GM19324 (cell line): Measurements from ENCODE around the gene TRIM31.
A peak's percentile ranks its signal among the peaks of the same experiment; 100 is the strongest.

Experiments
- ATAC-seq: cut with Tn5 transposase; IDR thresholded peaks from one replicate; pipeline ENCODE4 v1.9.1; 2021; ENCODE audit warnings: mild to moderate bottlenecking, moderate library complexity; ENCODE audit not compliant: unreplicated experiment, low FRiP score

TRIM31 gene, protein sequence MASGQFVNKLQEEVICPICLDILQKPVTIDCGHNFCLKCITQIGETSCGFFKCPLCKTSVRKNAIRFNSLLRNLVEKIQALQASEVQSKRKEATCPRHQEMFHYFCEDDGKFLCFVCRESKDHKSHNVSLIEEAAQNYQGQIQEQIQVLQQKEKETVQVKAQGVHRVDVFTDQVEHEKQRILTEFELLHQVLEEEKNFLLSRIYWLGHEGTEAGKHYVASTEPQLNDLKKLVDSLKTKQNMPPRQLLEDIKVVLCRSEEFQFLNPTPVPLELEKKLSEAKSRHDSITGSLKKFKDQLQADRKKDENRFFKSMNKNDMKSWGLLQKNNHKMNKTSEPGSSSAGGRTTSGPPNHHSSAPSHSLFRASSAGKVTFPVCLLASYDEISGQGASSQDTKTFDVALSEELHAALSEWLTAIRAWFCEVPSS

GRCh38 chr6:30113003-30113759 is at the start of gene TRIM31:
Gene TRIM31 (minus strand): TSS chr6:30113090. CDS start chr6:30112805, 285 bp downstream.
- peak; percentile 74 for ATAC-seq

DNA sequence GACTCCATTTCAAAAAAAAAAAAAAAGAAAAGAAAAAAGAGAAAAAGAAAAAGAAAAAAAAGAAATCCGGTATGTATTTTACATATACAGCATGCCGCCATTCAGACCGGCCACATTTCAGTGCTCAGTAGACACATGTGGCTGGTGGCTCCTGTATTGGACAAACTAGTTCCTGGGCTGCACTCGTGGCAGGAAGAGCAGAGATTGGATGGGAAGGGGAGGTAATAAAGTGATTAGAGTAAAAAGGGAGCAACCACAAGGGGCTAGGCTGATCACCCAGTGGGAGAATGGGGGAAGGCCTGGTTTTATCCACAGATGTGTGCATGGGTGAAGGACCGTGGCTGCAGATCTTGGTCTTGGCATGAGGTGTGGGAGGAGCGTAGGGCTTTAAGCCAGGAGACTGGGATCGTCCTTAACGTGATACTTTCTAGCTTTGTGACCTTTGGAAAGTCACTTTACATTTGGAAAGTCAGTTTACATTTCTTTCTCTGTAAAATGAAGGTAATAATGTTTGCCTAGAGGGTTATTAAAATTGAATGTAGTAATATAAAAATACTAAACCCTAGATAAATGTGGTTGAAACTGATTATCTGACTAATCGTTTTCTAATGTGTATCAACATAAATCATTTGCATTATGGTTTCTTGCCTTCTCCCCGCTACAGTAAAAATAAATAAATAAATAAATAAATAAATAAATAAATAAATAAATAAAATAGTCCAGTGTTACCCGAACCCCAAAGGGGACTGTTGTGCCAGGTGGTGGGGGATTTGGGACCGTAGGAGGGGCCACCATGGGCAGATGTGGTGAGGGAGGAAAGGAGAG is 49.6 kb upstream of the TRIM31 start:
- no peak for ATAC-seq

DNA sequence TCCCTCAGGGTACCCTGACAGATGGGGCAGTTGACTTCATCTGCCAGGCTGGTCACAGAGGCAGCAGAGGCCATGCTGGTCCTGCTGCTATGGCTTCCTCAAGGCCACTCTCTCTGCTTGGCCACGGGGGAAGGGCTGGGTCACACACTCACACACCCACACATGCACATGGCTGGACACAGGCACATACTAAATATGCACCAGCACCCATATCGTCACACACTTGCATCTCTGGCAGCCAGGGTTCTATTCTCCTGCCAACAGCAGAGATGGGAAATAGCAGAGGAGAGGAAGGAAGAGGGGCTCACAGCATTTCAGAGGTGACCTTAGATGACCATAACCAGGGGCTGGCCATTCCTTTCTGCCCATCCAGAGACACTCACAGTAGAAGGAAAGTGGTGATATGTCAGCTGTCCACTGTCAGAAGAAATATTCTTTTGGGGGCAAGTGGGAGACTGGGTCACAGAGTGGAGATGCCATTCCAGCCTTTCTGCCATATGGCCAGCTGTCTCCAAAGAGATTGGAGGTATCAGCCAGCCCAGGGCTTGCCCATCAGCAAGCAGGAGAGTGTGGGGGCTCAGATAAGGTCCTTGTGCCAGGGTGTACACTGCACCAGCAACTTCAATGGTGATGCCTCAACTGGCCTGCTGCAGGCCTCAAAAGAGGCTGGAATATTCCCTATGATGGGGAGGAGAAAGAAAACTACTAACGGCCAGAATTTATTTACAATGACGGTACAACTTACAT is 48.1 kb upstream of the TRIM31 start, which contains the start of gene TRIM10:
TSS of gene TRIM10 (minus strand) at position 427 of the 747 bp plus-strand sequence. CDS start at position 74, 353 bp downstream.
- no peak for ATAC-seq

DNA sequence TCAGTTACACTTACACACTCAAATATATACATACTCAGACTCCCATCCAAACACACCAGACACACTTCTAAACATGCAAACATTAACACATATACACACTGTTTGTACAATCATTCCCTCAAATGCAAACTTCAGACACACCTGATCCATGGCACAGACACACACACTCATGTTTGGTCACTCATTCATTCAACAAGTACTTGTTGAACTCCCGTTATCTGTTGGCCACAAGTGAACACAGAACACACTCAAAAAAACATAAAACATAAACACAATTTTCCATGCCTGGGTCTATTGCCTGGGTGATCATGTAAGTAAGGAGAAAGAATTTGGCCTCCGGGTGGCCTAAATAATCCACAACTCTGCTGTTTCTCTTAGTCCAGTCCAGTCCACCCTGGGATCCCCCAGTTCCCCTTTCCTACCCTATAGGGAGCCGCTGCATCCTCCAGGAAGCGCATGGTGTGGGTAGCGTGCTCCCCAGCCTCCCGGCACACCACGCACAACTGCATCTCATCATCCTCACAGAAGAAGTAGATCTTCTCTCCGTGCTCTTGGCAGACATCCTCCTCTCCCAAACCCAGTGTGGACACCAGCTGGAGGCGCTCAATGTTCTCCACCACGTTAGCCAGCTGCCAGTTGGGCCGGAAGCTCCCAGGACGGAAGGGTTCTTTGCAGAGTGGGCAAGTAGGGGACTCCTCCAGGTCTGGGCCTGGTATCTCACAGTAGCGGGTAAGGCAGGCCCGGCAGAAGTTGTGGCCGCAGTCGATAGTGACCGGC is 47.3 kb upstream of the TRIM31 start:
- ATAC-seq = no peak

DNA sequence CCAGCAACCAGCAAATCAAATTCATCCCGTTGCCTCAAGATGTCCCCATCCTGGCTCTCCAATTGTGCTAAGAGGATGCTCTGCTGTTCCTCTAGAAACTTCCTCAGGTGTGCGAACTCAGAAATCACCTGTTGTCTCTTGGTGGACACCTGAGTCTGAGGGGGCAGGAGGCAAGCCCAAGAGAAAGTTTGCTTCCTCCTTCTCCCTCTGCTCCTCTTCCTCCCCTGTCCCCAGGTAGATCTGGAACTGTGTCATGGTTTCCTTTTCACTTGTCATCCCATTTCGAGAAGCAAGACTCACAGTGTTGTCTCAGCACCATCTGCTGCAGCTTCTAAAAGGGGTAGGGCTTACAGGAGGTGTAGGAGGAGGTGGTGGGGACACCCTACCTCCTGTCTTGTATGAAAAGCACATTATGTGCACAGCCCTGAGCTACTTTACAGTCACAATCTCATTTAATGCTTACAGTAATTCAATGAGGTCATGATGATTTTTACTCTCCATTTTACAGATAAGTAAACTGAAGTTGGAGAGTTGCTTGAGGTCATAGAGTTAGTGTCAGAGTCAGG is 45.7 kb upstream of the TRIM31 start:
- ATAC-seq = no peak

GRCh38 chr6:30157999-30158398 is 45.1 kb upstream of the TRIM31 start:
- ATAC-seq = no peak

GRCh38 chr6:30157581-30157980 is 44.7 kb upstream of the TRIM31 start:
- ATAC-seq = no peak

- no peak for ATAC-seq
Observed at GRCh38 chr6:30156774-30157173, 43.9 kb upstream of the TRIM31 start.

DNA sequence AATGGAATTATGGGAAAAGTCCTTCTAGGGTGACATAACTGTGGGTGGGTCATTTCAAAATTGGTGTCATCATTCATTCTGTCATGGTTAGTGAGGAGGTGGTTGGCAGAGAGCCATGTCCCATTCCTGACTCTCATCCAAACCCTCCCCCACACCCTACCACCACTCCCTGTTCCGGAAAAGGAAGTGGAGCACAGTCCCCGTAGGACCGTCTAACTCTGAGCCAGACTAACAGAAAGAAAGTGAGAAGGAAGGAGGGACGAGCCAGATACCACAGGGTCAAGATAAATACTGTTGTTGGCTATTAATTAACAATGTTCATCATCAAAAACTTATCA is 43.3 kb upstream of the TRIM31 start:
- no peak for ATAC-seq

DNA sequence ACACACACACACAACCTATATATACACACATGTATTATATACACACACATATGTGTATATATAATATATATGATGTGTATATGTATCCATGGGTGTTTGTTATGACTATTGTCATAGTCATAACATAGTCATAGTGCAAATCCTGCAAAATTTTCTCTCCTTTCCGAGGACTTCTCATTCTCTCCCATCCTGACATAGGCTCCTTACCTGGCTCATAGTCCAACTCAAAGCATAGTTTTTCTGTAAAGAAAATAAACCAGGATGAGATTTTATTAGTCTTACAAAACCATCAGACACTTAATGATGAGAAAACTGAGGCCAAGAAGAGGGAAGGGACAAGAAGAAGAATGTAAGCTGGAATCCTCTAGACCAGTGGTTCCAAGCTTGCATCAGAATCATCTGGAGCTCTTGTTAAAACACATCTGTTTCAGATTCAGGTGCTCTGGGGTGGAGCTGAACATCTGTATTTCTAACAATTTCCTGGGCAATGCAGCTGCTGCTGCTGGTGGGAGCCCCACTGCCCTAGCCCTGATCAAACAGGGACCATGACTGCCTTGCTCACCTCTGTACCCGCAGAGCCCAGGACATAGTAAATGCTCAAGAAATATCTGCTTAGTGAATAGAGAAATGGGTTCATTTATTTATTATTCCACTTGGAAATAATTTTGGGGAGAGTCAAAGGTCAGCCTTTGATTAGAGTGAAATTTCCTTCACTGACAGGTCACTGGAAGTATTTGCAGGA is 42.8 kb upstream of the TRIM31 start:
- no peak for ATAC-seq

- ATAC-seq = no peak
Observed at GRCh38 chr6:30154709-30155519, 42.0 kb upstream of the TRIM31 start.

DNA sequence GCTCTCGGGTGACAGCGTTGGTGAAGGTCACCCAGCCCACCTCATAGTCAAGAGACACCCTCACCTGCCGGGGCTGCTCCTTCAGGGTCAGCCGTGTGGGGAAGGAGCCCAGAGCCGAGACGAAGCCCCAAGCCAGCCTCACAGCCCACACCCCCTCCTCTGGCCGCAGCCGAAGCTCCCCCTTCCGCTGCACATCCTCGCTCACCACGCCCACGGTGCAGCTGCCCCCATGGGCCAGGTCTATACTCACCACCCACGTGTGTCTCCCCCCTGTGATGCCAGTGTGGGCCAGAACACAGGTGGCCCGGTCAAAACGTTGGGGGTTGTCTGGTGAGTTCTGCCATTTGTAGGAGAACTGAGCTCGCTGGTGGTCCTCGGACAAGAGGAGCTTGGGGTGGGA is 41.2 kb upstream of the TRIM31 start:
- no peak for ATAC-seq

- ATAC-seq = no peak
Observed at GRCh38 chr6:30152910-30153610, 40.2 kb upstream of the TRIM31 start.

DNA sequence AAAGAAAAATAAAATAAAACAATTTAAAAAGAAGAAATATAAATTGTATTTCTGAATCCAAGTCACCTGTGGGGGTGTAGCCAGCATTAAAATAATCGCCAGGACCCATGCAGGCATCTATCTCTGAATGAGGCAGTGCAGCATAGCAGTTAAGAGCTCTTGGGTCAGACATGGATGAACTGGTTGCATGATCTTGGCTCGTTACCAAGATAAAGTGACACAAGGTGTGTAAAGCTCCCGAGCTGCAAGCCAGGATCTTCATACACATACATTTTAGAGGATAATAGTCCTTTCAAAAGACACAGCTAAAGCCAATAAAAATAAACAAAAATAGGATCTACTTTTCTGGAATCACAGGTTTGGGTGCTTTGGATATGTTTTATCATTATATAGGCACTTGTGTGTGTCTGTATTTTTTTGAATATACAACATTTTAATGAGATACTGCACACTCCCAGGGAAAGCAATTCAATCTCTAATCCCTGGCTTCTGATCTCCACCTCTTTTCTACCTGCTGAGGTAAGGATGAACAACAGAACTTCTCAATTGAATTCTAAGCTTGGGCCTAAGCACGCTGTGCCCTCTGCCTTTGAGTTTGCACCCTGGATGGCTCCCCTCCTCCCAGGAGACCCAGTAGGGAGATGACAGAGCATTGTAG is 39.3 kb upstream of the TRIM31 start:
- ATAC-seq = no peak

DNA sequence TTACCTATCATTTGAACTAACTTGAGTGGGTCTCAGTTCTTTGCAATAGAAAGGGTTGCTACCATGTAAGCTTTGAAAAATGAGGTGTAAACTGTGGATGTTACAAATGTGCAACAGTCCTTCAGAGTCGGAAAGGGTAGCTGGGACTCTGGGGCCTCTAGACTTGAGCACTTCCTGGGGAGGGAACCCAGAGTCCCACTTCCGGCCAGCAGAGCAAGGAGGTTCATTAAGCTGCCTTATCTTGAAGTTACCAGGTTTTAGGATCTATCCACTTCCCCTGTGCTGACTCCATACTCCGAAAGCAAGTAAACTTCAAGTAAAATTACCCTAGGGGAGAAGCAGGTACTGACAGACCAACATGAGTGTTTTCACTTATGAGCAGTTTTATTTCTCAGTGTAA is 38.7 kb upstream of the TRIM31 start:
- no peak for ATAC-seq

- ATAC-seq = no peak
Observed at GRCh38 chr6:30150671-30151395, 37.9 kb upstream of the TRIM31 start.
